ENCODE data around the gene CDH1.

DNA sequence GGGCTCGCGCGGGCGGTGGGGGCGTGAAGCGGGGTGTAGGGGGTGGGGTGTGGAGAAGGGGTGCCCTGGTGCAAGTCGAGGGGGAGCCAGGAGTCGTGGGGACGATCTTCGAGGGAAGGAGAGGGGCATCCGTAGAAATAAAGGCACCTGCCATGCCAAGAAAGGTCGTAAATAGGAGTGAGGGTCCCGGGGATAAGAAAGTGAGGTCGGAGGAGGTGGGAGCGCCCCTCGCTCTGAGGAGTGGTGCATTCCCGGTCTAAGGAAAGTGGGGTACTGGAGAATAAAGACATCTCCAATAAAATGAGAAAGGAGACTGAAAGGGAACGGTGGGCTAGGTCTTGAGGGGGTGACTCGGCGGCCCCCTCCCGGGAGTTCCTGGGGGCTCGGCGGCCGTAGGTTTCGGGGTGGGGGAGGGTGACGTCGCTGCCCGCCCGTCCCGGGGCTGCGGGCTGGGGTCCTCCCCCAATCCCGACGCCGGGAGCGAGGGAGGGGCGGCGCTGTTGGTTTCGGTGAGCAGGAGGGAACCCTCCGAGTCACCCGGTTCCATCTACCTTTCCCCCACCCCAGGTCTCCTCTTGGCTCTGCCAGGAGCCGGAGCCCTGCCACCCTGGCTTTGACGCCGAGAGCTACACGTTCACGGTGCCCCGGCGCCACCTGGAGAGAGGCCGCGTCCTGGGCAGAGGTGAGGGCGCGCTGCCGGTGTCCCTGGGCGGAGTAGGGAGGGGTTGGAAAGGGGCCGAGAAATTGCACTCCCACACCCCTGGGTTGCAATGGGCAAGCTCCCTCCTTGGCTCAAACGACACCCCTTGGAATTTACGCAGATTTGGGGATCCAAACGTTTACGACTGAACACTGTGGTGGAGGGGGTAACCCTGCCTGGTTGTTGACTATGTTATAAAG, 888 bp downstream of the CDH1 start:
- TF ChIP-seq RXRA (IDR thresholded peaks at IDR 0.05; ENCODE audit: borderline replicate concordance, low read depth), result no peak
- TF ChIP-seq, protein P1, sequence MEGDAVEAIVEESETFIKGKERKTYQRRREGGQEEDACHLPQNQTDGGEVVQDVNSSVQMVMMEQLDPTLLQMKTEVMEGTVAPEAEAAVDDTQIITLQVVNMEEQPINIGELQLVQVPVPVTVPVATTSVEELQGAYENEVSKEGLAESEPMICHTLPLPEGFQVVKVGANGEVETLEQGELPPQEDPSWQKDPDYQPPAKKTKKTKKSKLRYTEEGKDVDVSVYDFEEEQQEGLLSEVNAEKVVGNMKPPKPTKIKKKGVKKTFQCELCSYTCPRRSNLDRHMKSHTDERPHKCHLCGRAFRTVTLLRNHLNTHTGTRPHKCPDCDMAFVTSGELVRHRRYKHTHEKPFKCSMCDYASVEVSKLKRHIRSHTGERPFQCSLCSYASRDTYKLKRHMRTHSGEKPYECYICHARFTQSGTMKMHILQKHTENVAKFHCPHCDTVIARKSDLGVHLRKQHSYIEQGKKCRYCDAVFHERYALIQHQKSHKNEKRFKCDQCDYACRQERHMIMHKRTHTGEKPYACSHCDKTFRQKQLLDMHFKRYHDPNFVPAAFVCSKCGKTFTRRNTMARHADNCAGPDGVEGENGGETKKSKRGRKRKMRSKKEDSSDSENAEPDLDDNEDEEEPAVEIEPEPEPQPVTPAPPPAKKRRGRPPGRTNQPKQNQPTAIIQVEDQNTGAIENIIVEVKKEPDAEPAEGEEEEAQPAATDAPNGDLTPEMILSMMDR (IDR thresholded peaks at IDR 0.05), result no peak
- TF ChIP-seq, protein P2, sequence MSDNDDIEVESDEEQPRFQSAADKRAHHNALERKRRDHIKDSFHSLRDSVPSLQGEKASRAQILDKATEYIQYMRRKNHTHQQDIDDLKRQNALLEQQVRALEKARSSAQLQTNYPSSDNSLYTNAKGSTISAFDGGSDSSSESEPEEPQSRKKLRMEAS (IDR thresholded peaks at IDR 0.05; ENCODE audit: low read depth), result no peak
- TF ChIP-seq TAF1 (IDR thresholded peaks at IDR 0.05; ENCODE audit: borderline replicate concordance, low read depth, low read length), result no peak

All from SK-N-SH (cell line).